Measurements from ENCODE around the gene ABCB6.

DNA sequence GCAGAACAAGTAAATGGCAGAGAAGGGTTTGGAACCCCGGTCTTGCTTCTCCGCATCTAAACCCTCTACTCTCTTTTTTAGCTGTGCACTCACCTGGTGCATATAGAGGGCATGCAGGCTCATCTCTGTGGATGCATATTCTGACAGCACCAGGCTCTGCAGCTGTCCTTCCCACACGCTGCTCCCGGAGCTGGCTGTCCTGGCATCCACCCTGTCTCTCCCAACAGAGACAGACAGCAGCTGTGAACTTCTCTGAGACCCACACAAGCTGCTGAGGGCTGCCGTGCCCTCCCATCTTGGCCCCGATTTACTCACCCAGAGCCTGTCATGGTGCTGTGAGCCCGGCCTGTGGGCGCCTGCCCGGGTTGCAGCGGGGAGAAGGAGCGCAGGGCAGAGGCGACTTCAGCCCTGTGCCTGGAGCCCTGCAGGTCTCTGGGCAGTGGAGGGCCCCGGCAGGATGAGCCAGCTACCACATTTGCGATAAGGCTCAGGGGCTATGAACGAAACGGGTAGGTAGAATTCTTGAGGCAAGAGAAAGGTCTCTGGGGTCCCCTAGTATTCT is 3.3 kb upstream of the ABCB6 start:
- TF ChIP-seq CTCF (IDR thresholded peaks at IDR 0.05; ENCODE audit: poor library complexity) (no peak), EZH2 (IDR thresholded peaks at IDR 0.05; ENCODE audit: borderline replicate concordance) (no peak)

All from hepatocyte (in vitro differentiated cells).